ENCODE measurements around the gene SLC25A25. TPM values are rescaled to one million over a fixed set of nuclear protein-coding genes. Genes with fewer than 3 reads are reported as not detected.

Gene SLC25A25
- total and polyA plus RNA-seq, 2 of the 8 experiments (the other 6 are each of a cell fraction or from before 2014, with no cell fraction given): 6.5 to 18.5 TPM

GRCh38 chr9:128123451-128124080, 55.5 kb downstream of the SLC25A25 start:
- H2BK5ac ChIP-seq (ENCODE audit: low read depth, low read length): no peak overlapping the region
- H3K56ac ChIP-seq (replicated peaks; ENCODE audit: insufficient read length, low read depth, low read length): no peak overlapping the region
- H3K27ac ChIP-seq (ENCODE audit: low read depth, low read length): no peak overlapping the region
- no peak overlapping the region for H3K4me3 ChIP-seq (ENCODE audit: extremely low read depth in 1 of 4, insufficient read depth in 2 of 4, low read depth in 3 of 4, low read length in 4 of 4)
- H3K36me3 ChIP-seq (ENCODE audit: control insufficient read depth in 2 of 4, insufficient read depth in 4 of 4, low read length in 3 of 4): peaks cover 2 to 26% (median 8%) of the 10 kb centered on the region in 4 experiments; a peak in 4 of 8 replicates
- H3K79me1 ChIP-seq (ENCODE audit: low read depth, low read length): peaks cover 4% of the 10 kb centered on the region; the same call in 1 of the 2 replicates
- CTCF ChIA-PET (ENCODE audit: partially characterized antibody): interaction anchor here (0.7 to 9.9 kb wide), 8 partner anchors 7 to 109 kb away, joined by 3 to 74 read pairs (median 9); partner anchors contain the start of gene LCN2
- H4K91ac ChIP-seq (replicated peaks; ENCODE audit: insufficient read length, low read length): no peak overlapping the region
- H2BK12ac ChIP-seq (ENCODE audit: low read depth, low read length): no peak overlapping the region
- H4K8ac ChIP-seq (ENCODE audit: extremely low read depth, insufficient read depth, low read length): no peak overlapping the region
- FAIRE-seq (no peak), DNase-seq (ENCODE audit: low read depth in 1 of 2, low spot score in 2 of 2) (no peak)
- no peak overlapping the region for H3K4ac ChIP-seq (replicated peaks; ENCODE audit: insufficient read length, low read depth, low read length)
- H2BK120ac ChIP-seq (replicated peaks; ENCODE audit: low read depth, low read length): no peak overlapping the region
- no peak overlapping the region for H2AK5ac ChIP-seq (ENCODE audit: low read depth, low read length)
- no peak overlapping the region for H3K9ac ChIP-seq (replicated peaks in 1 of 4; ENCODE audit: extremely low read depth in 1 of 4, low read depth in 3 of 4, low read length in 3 of 4)
- no peaks in the 10 kb centered on the region for H3K9me3 ChIP-seq (ENCODE audit: insufficient read depth in 2 of 2, low read depth in 1 of 2, low read length in 1 of 2)
- H4K5ac ChIP-seq (ENCODE audit: insufficient read length, low read depth, low read length): no peak overlapping the region
- peaks cover 0 to 4% (median 3%) of the 10 kb centered on the region in 4 experiments; a peak in 2 of 7 replicates for H3K4me1 ChIP-seq (replicated peaks in 1 of 4; ENCODE audit: control insufficient read depth in 3 of 4, insufficient read depth in 4 of 4, low read length in 3 of 4)
- WGBS, 2 experiments (ENCODE audit: extremely low coverage in 1 of 2, insufficient coverage in 1 of 2, insufficient read length in 1 of 2, insufficient replicate concordance in 2 of 2, low coverage in 1 of 2, low lambda C conversion rate in 2 of 2, missing lambda C conversion rate in 1 of 2): 97% methylated on average over 9 of the region's 21 CpGs; no CpG with 5 or more reads in 1 of the 2 experiments
- H3K18ac ChIP-seq (ENCODE audit: extremely low read depth, low read length): no peak overlapping the region
- no peak overlapping the region for H2BK20ac ChIP-seq (ENCODE audit: low read length)
- no peak overlapping the region for H2BK15ac ChIP-seq (ENCODE audit: low read length)
- no peak overlapping the region for H3K4me2 ChIP-seq (ENCODE audit: insufficient read depth in 1 of 2, low read depth in 2 of 2, low read length in 2 of 2)
- H3K23me2 ChIP-seq (ENCODE audit: low read depth, low read length): peaks cover 5% of the 10 kb centered on the region; the same call in 1 of the 2 replicates
- no peak overlapping the region for H3K23ac ChIP-seq (ENCODE audit: insufficient read length)
- H2AFZ ChIP-seq (ENCODE audit: low read length): no peak overlapping the region
- H4K20me1 ChIP-seq (replicated peaks in 1 of 2; ENCODE audit: control insufficient read depth in 1 of 2, insufficient read depth in 2 of 2, low read length in 2 of 2): peaks cover 3 to 20% of the 10 kb centered on the region in 2 experiments
- H3K14ac ChIP-seq (ENCODE audit: insufficient read length): no peak overlapping the region
- POLR2A ChIA-PET (ENCODE audit: partially characterized antibody): interaction anchor here (0.7 to 2.0 kb wide), 2 partner anchors 36 to 261 kb away, joined by 3 to 5 read pairs; partner anchors contain the start of gene BBLN
- H3K27me3 ChIP-seq (replicated peaks in 1 of 4; ENCODE audit: control insufficient read depth in 3 of 4, extremely low read depth in 1 of 4, insufficient read depth in 3 of 4, low read length in 3 of 4): 0 out of 7 replicates have a peak, but pooled peaks cover 0 to under 1% (median 0%) of the 10 kb centered on the region in 4 experiments
- peaks cover 0 to 20% of the 10 kb centered on the region in 2 experiments; a peak in 1 of 4 replicates for H3K79me2 ChIP-seq (ENCODE audit: control insufficient read depth in 1 of 2, insufficient read depth in 2 of 2, low read length in 2 of 2)
- TF ChIP-seq JUND (IDR thresholded peaks at IDR 0.05; ENCODE audit: low read length): no peak
- no peak for TF ChIP-seq MAX (IDR thresholded peaks at IDR 0.05)
- TF ChIP-seq CBX5 (IDR thresholded peaks at IDR 0.05; ENCODE audit: low read depth, low read length): no peak
- no peak for TF ChIP-seq CREB1 (IDR thresholded peaks at IDR 0.05)
- no peak for TF ChIP-seq KDM4A (IDR thresholded peaks at IDR 0.05; ENCODE audit: low read depth, low read length, severe bottlenecking)
- TF ChIP-seq RBBP5 (IDR thresholded peaks at IDR 0.05; ENCODE audit: borderline replicate concordance, low read depth, low read length): no peak
- TF ChIP-seq RNF2 (IDR thresholded peaks at IDR 0.05; ENCODE audit: borderline replicate concordance, low read depth, low read length, missing control alignments, poor library complexity, severe bottlenecking): no peak
- TF ChIP-seq USF2 (IDR thresholded peaks at IDR 0.05; ENCODE audit: low read length): no peak
